ENCODE results near the gene PKN2.

Gene PKN2

GRCh38 chr1:88784551-88784950 lies 100.5 kb downstream of the PKN2 start:
- H3K9me2 ChIP-seq (replicated peaks; ENCODE audit: low read depth, low read length), result no peaks in the 10 kb centered on the region
- no peak overlapping the region for H3K9ac ChIP-seq (ENCODE audit: low read depth, low read length, poor library complexity, severe bottlenecking)

GRCh38 chr1:88787023-88787903 lies 103.2 kb downstream of the PKN2 start:
- TF ChIP-seq EZH2phosphoT487 (IDR thresholded peaks at IDR 0.05; ENCODE audit: borderline replicate concordance) (no peak), CTCF (conservative IDR thresholded peaks at IDR 0.05; ENCODE audit: low read length) (no peak)
- Histone ChIP-seq H3K36me3 (ENCODE audit: insufficient read depth, low read length) (peaks cover 79% of the 10 kb centered on the region), H2AFZ (ENCODE audit: low read length) (no peak overlapping the region)

More at GRCh38 chr1:88784551-88784950, 100.5 kb downstream of the PKN2 start:
- Histone ChIP-seq H3K4me2 (ENCODE audit: low read depth, low read length, poor library complexity, severe bottlenecking) (no peak overlapping the region), H2AFZ (ENCODE audit: low read length) (no peak overlapping the region), H3K27me3 (ENCODE audit: insufficient read depth, low read length, poor library complexity, severe bottlenecking) (no peaks in the 10 kb centered on the region), H3K36me3 (ENCODE audit: insufficient read depth, low read length) (peaks cover 64% of the 10 kb centered on the region), H3K9me3 (ENCODE audit: insufficient read depth, low read depth, low read length) (no peaks in the 10 kb centered on the region), H3K4me1 (ENCODE audit: insufficient read depth, low read length, poor library complexity, severe bottlenecking) (no peaks in the 10 kb centered on the region), H3F3A (ENCODE audit: low read depth) (no peaks in the 10 kb centered on the region), H3K4me3 (ENCODE audit: low read length, poor library complexity, severe bottlenecking) (no peak overlapping the region), H4K20me1 (ENCODE audit: insufficient read depth, low read length, poor library complexity, severe bottlenecking) (no peaks in the 10 kb centered on the region), H3K79me2 (ENCODE audit: insufficient read depth, low read length) (no peaks in the 10 kb centered on the region)
- TF ChIP-seq CTCF (conservative IDR thresholded peaks at IDR 0.05; ENCODE audit: low read length) (no peak), EZH2phosphoT487 (IDR thresholded peaks at IDR 0.05; ENCODE audit: borderline replicate concordance) (no peak)

GRCh38 chr1:88791192-88791591 lies 107.1 kb downstream of the PKN2 start:
- H4K20me1 ChIP-seq (ENCODE audit: insufficient read depth, low read length, poor library complexity, severe bottlenecking), result no peaks in the 10 kb centered on the region
- H3K27me3 ChIP-seq (ENCODE audit: insufficient read depth, low read length, poor library complexity, severe bottlenecking), result no peaks in the 10 kb centered on the region
- H3K79me2 ChIP-seq (ENCODE audit: insufficient read depth, low read length), result no peaks in the 10 kb centered on the region
- peaks cover 73% of the 10 kb centered on the region; the same call in 1 of the 2 replicates for H3K36me3 ChIP-seq (ENCODE audit: insufficient read depth, low read length)
- H3K4me1 ChIP-seq (ENCODE audit: insufficient read depth, low read length, poor library complexity, severe bottlenecking), result no peaks in the 10 kb centered on the region
- H3K9me3 ChIP-seq (ENCODE audit: insufficient read depth, low read depth, low read length), result no peaks in the 10 kb centered on the region
- H2AFZ ChIP-seq (ENCODE audit: low read length), result no peak overlapping the region
- no peaks in the 10 kb centered on the region for H3K9me2 ChIP-seq (replicated peaks; ENCODE audit: low read depth, low read length)
- H3F3A ChIP-seq (ENCODE audit: low read depth), result no peaks in the 10 kb centered on the region
- no peak overlapping the region for H3K9ac ChIP-seq (ENCODE audit: low read depth, low read length, poor library complexity, severe bottlenecking)
- H3K4me3 ChIP-seq (ENCODE audit: low read length, poor library complexity, severe bottlenecking), result no peak overlapping the region
- no peak for TF ChIP-seq EZH2phosphoT487 (IDR thresholded peaks at IDR 0.05; ENCODE audit: borderline replicate concordance)
- TF ChIP-seq CTCF (conservative IDR thresholded peaks at IDR 0.05; ENCODE audit: low read length), result no peak
- no peak overlapping the region for H3K4me2 ChIP-seq (ENCODE audit: low read depth, low read length, poor library complexity, severe bottlenecking)

More at GRCh38 chr1:88787023-88787903, 103.2 kb downstream of the PKN2 start:
- Histone ChIP-seq H3K4me1 (ENCODE audit: insufficient read depth, low read length, poor library complexity, severe bottlenecking) (no peaks in the 10 kb centered on the region), H4K20me1 (ENCODE audit: insufficient read depth, low read length, poor library complexity, severe bottlenecking) (no peaks in the 10 kb centered on the region), H3K4me2 (ENCODE audit: low read depth, low read length, poor library complexity, severe bottlenecking) (no peak overlapping the region), H3K9ac (ENCODE audit: low read depth, low read length, poor library complexity, severe bottlenecking) (no peak overlapping the region), H3K9me2 (replicated peaks; ENCODE audit: low read depth, low read length) (no peaks in the 10 kb centered on the region), H3K4me3 (ENCODE audit: low read length, poor library complexity, severe bottlenecking) (no peak overlapping the region), H3K27me3 (ENCODE audit: insufficient read depth, low read length, poor library complexity, severe bottlenecking) (no peaks in the 10 kb centered on the region), H3K9me3 (ENCODE audit: insufficient read depth, low read depth, low read length) (no peaks in the 10 kb centered on the region), H3F3A (ENCODE audit: low read depth) (no peaks in the 10 kb centered on the region), H3K79me2 (ENCODE audit: insufficient read depth, low read length) (no peaks in the 10 kb centered on the region)
